Measurements from ENCODE around the gene NUDT17.
A peak's percentile ranks its signal among the peaks of the same experiment; 100 is the strongest.

NUDT17 gene

DNA sequence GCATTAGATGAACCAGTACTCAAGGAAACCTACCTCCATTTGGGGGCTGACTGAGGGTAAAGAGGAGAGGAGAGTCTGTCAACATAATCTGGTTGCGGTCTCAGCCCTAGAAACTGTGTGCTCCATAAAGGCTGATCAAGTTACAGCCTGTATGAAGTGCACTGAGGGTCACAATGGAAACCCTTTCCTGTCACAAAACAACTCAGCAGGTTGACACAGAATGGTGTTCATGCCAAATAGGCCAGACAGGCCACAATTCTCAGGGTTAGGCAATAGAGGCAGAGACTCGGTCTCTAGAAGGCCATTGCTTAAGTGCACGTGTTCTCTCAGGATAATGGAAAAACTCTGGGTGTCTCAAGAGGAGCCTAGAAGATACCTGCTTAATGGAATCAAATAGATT lies 44.3 kb downstream of the NUDT17 start:
- no peak overlapping the region for H3K27ac ChIP-seq (ENCODE audit: low read length)
- H3K4me1 ChIP-seq (ENCODE audit: control insufficient read depth, insufficient read depth, low read length), result peaks cover 18% of the 10 kb centered on the region

GRCh38 chr1:145891143-145891542 lies 45.7 kb downstream of the NUDT17 start:
- H3K27ac ChIP-seq (ENCODE audit: low read length), result peak overlapping the region; percentile 75
- H3K4me1 ChIP-seq (ENCODE audit: control insufficient read depth, insufficient read depth, low read length), result peaks cover 14% of the 10 kb centered on the region
- no peaks in the 10 kb centered on the region for H3K27me3 ChIP-seq (ENCODE audit: control insufficient read depth in 1 of 2, insufficient read depth in 2 of 2, low read length in 2 of 2)
- no peaks in the 10 kb centered on the region for H3K9me3 ChIP-seq (ENCODE audit: control insufficient read depth in 2 of 2, low read length in 2 of 2)
- H3K4me3 ChIP-seq (ENCODE audit: low read length in 2 of 2), result no peak overlapping the region
- no peaks in the 10 kb centered on the region for H3K36me3 ChIP-seq (ENCODE audit: control insufficient read depth in 2 of 2, insufficient read depth in 2 of 2, low read length in 2 of 2)
- H3K9ac ChIP-seq (ENCODE audit: low read length in 2 of 2), result peak overlapping the region in 1 of 2 donors; percentile 58

More for the DNA sequence above, 44.3 kb downstream of the NUDT17 start:
- H3K9me3 ChIP-seq (ENCODE audit: control insufficient read depth in 2 of 2, low read length in 2 of 2), result no peaks in the 10 kb centered on the region
- H3K4me3 ChIP-seq (ENCODE audit: low read length in 2 of 2), result no peak overlapping the region
- H3K36me3 ChIP-seq (ENCODE audit: control insufficient read depth in 2 of 2, insufficient read depth in 2 of 2, low read length in 2 of 2), result no peaks in the 10 kb centered on the region
- H3K27me3 ChIP-seq (ENCODE audit: control insufficient read depth in 1 of 2, insufficient read depth in 2 of 2, low read length in 2 of 2), result no peaks in the 10 kb centered on the region
- H3K9ac ChIP-seq (ENCODE audit: low read length in 2 of 2), result no peak overlapping the region

DNA sequence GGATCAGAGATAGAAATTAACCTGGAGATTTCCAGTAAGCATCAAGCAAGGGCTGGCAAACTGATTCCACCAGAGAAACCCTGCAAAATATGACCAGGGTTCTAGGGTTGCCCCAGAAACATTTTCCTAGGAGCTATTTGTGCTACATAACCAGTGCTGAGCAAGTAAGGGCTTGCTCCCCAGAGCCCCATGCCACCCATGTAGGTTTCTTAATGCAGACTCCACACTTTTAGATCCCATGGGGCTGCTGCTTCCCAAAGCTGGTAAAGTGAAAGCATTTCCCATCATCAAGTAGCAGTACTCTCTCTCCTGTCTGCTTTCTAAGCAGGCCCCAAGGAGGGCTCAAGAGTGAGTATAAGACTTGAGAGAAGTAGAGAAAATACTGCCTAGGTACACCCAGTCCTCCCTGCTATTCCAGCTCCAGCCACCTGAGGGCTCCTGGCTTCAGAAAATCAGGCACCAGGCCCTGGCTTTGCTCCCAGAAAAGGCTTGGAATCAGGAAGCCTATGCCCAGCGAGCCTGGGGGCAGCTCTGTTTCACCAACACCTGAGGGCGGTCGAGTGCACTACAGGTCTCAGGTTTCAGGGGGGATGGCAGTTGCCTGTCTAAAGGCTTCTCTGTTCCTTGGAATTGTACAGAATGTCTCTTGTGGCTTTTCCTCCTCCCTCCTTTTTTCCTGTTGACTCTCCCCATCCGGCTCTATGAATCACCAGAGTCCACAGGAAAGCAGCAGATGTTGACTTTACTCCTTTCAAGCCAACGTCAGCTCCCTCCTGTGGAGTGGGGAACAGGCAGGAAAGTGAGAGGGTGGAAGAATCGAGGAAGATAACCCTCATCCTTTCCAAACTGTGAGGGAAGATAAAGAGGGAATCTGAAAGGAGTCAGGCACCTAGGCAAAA lies 46.4 kb downstream of the NUDT17 start:
- H3K9me3 ChIP-seq (ENCODE audit: control insufficient read depth in 2 of 2, low read length in 2 of 2), result no peaks in the 10 kb centered on the region
- H3K9ac ChIP-seq (ENCODE audit: low read length in 2 of 2), result peak overlapping the region; percentile 58 to 76
- H3K4me3 ChIP-seq (ENCODE audit: low read length in 2 of 2), result peak overlapping the region; percentile 23 to 67
- H3K27ac ChIP-seq (ENCODE audit: low read length), result peak overlapping the region; percentile 75
- H3K36me3 ChIP-seq (ENCODE audit: control insufficient read depth in 2 of 2, insufficient read depth in 2 of 2, low read length in 2 of 2), result no peaks in the 10 kb centered on the region
- H3K27me3 ChIP-seq (ENCODE audit: control insufficient read depth in 1 of 2, insufficient read depth in 2 of 2, low read length in 2 of 2), result peaks cover 0 to 2% of the 10 kb centered on the region in 2 donors
- H3K4me1 ChIP-seq (ENCODE audit: control insufficient read depth, insufficient read depth, low read length), result peaks cover 14% of the 10 kb centered on the region

DNA sequence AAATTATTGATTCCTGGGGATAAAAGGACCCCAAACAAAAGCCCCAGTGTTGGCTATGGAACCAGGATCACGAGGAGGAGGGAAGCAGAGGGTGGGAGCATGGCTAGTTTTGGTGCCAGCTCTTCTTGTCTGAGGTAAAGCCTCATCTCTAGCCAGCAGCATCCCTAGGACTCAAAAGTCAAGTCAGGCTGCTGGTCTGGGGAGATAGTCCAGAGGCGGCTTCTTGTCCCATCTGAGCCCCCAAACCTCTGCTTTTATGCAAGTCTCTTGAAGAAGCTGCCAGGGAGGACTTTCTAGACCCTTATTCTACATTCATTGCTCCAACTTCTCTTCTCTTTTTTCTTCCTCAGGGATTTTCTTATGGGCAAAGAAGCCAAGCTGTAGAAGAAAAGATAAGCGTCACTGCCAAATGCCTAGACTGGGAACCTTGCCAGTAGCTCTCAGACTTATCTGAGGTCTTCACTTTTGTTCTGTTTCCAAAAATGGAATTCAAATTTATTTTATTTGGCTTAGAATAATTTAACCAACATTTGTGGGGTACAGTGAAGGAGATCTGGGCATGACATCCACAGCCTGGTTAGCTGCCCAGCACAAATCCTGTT lies 47.2 kb downstream of the NUDT17 start:
- Histone ChIP-seq H3K4me1 (ENCODE audit: control insufficient read depth, insufficient read depth, low read length) (peaks cover 14% of the 10 kb centered on the region), H3K9me3 (ENCODE audit: control insufficient read depth in 2 of 2, low read length in 2 of 2) (no peaks in the 10 kb centered on the region), H3K9ac (ENCODE audit: low read length in 2 of 2) (peak overlapping the region; percentile 58 to 76), H3K27me3 (ENCODE audit: control insufficient read depth in 1 of 2, insufficient read depth in 2 of 2, low read length in 2 of 2) (peaks cover 0 to 2% of the 10 kb centered on the region in 2 donors), H3K4me3 (ENCODE audit: low read length in 2 of 2) (peak overlapping the region in 1 of 2 donors; percentile 67), H3K27ac (ENCODE audit: low read length) (peak overlapping the region; percentile 75), H3K36me3 (ENCODE audit: control insufficient read depth in 2 of 2, insufficient read depth in 2 of 2, low read length in 2 of 2) (no peaks in the 10 kb centered on the region)

DNA sequence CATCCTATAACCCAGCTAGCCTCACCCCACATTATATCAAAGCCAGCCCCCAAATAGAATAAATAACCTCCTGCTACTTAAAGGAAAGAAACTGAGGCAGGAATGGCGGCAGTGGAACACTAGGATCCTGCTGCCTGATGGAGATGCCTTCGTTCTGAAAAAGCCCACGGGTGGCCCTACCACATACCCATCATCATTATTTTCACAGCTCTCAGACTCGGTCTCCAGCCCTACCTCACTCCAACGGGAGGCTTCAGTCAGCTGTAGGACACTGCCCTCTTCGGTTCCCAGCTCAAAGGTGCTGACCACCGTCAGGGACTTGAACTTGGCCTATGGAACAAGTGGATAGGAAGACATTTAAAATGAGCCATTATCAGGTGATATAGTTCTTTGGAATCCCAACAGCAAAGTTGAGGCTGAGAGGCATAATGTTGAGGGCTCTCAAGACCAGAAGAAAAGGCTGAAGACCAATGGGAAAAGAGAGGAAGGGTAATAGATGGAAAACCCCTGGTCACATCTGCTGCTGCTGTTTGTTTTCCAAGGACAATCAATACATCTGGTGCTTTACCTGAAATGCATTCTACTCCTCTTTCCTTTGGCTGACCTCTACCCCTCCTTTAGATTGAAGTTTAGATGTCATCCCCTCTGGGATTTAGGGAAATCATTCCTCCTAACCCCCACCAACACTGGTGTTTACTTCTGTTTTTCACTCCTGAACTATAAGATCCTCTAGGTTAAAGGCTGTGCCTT lies 48.1 kb downstream of the NUDT17 start:
- H3K27me3 ChIP-seq (ENCODE audit: control insufficient read depth in 1 of 2, insufficient read depth in 2 of 2, low read length in 2 of 2), result peaks cover 0 to 2% of the 10 kb centered on the region in 2 donors
- H3K27ac ChIP-seq (ENCODE audit: low read length), result peak overlapping the region; percentile 75
- no peak overlapping the region for H3K9ac ChIP-seq (ENCODE audit: low read length in 2 of 2)
- H3K36me3 ChIP-seq (ENCODE audit: control insufficient read depth in 2 of 2, insufficient read depth in 2 of 2, low read length in 2 of 2), result no peaks in the 10 kb centered on the region
- H3K4me1 ChIP-seq (ENCODE audit: control insufficient read depth, insufficient read depth, low read length), result peaks cover 14% of the 10 kb centered on the region
- H3K9me3 ChIP-seq (ENCODE audit: control insufficient read depth in 2 of 2, low read length in 2 of 2), result no peaks in the 10 kb centered on the region
- H3K4me3 ChIP-seq (ENCODE audit: low read length in 2 of 2), result no peak overlapping the region

GRCh38 chr1:145895471-145895870 lies 50.0 kb downstream of the NUDT17 start:
- H3K36me3 ChIP-seq (ENCODE audit: control insufficient read depth in 2 of 2, insufficient read depth in 2 of 2, low read length in 2 of 2), result no peaks in the 10 kb centered on the region
- no peak overlapping the region for H3K27ac ChIP-seq (ENCODE audit: low read length)
- peaks cover 14% of the 10 kb centered on the region for H3K4me1 ChIP-seq (ENCODE audit: control insufficient read depth, insufficient read depth, low read length)
- no peak overlapping the region for H3K9ac ChIP-seq (ENCODE audit: low read length in 2 of 2)
- H3K9me3 ChIP-seq (ENCODE audit: control insufficient read depth in 2 of 2, low read length in 2 of 2), result no peaks in the 10 kb centered on the region
- H3K4me3 ChIP-seq (ENCODE audit: low read length in 2 of 2), result no peak overlapping the region
- H3K27me3 ChIP-seq (ENCODE audit: control insufficient read depth in 1 of 2, insufficient read depth in 2 of 2, low read length in 2 of 2), result peaks cover 0 to 2% of the 10 kb centered on the region in 2 donors

DNA sequence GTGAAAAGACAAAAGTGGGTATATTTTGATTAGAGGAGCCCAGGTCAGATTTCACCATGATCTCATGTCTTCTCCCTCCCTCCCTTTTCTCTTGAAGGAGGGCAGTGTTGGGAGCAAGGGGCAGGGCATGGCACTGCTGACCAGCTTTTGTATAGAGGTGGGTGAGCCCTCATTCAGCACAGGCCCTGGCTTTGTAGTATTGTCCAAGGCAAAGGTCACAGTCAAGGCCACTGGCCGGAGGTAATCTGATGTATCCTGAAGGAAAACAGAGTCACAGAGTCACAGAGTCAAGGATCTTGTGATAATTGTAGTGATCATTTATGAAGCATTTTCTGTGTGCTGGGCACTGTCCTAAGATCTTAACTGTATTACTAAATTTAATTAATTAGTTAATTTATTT lies 52.5 kb downstream of the NUDT17 start:
- Histone ChIP-seq H3K36me3 (ENCODE audit: control insufficient read depth in 2 of 2, insufficient read depth in 2 of 2, low read length in 2 of 2) (no peaks in the 10 kb centered on the region), H3K9ac (ENCODE audit: low read length in 2 of 2) (no peak overlapping the region), H3K9me3 (ENCODE audit: control insufficient read depth in 2 of 2, low read length in 2 of 2) (no peaks in the 10 kb centered on the region), H3K4me3 (ENCODE audit: low read length in 2 of 2) (no peak overlapping the region), H3K4me1 (ENCODE audit: control insufficient read depth, insufficient read depth, low read length) (no peaks in the 10 kb centered on the region), H3K27me3 (ENCODE audit: control insufficient read depth in 1 of 2, insufficient read depth in 2 of 2, low read length in 2 of 2) (peaks cover 0 to 2% of the 10 kb centered on the region in 2 donors), H3K27ac (ENCODE audit: low read length) (no peak overlapping the region)

All from stomach smooth muscle (tissue), 2 donors.